Kidney (tissue), 14 donors: ENCODE measurements around the gene GRIN2B. TPM values are rescaled to one million over a fixed set of nuclear protein-coding genes. Genes with fewer than 3 reads are reported as not detected.

Experiments used
- DNase-seq, 5 donors: peaks; one replicate each; pipeline ENCODE4 v3.0.0-alpha.2; 2013 to 2020
- FAIRE-seq: peaks from 2 replicates; lab custom pipeline; 2012; peaks lifted over from hg19 to GRCh38; lab: Jason Lieb, UNC
- H3K27ac ChIP-seq, 2 donors: one replicate each; pipeline ENCODE4 v1.7.0; 2013; ENCODE audit warnings: low read depth in 2 of 2, low read length in 2 of 2, inconsistent platforms in 1 of 2
- H3K27me3 ChIP-seq: one replicate; pipeline ENCODE4 v1.7.1; 2013; ENCODE audit warnings: low read length, inconsistent platforms; ENCODE audit not compliant: control insufficient read depth, insufficient read depth
- H3K36me3 ChIP-seq, 3 donors: one replicate each; pipeline versions ENCODE4 v1.7.0 to v1.7.1; 2013; ENCODE audit warnings: low read length in 3 of 3, control low read depth in 1 of 3, inconsistent platforms in 1 of 3; ENCODE audit not compliant: insufficient read depth in 3 of 3, control insufficient read depth in 2 of 3
- H3K4me1 ChIP-seq, 3 donors: one replicate each; pipeline versions ENCODE4 v1.7.0 to v1.7.1; 2013; ENCODE audit warnings: low read length in 3 of 3, inconsistent platforms in 1 of 3, low read depth in 1 of 3; ENCODE audit not compliant: control insufficient read depth in 2 of 3, insufficient read depth in 2 of 3
- H3K4me3 ChIP-seq, 3 donors: one replicate each; pipeline versions ENCODE4 v1.7.0 to v1.8.1; 2013; ENCODE audit warnings: low read length in 3 of 3, control low read depth in 1 of 3, inconsistent platforms in 1 of 3
- H3K9ac ChIP-seq, 3 donors: one replicate each; pipeline versions ENCODE4 v1.7.0 to v1.7.1; 2013; ENCODE audit warnings: low read length in 3 of 3, control low read depth in 1 of 3, inconsistent platforms in 1 of 3
- H3K9me3 ChIP-seq, 3 donors: one replicate each; pipeline versions ENCODE4 v1.7.0 to v1.7.1; 2013; ENCODE audit warnings: low read length in 3 of 3, control low read depth in 1 of 3, inconsistent platforms in 1 of 3; ENCODE audit not compliant: control insufficient read depth in 2 of 3, insufficient read depth in 1 of 3
- CTCF ChIP-seq: IDR thresholded peaks from 3 replicates; pipeline ENCODE4 v1.5.1; 2012; ENCODE audit warnings: mild to moderate bottlenecking, moderate library complexity, borderline replicate concordance; ENCODE audit not compliant: insufficient read depth; ENCODE audit errors: extremely low read depth
- intact Hi-C: fragments of 100-400 bp; cut with DNase I; formaldehyde crosslinking; loops from one replicate; pipeline ENCODE4 v1.11.1; 2022
- polyA plus RNA-seq: library from polyadenylated mRNA; stranded (reverse); fragments of 350-450 nt; fragmentation: Illumina TruSeq; extraction: RNeasy Lipid Tissue Mini Kit (QIAGEN cat#74804); gene quantifications from one replicate; pipeline ENCODE4 v1.2.3, GENCODE V29; 2014; ENCODE audit warnings: low read depth, low replicate concordance; ENCODE audit not compliant: insufficient read depth
- total RNA-seq: library from RNA; stranded (reverse); fragmentation: NEBNext Ultra II Directional; extraction: Animal tissue kit (Norgen Biotek cat#: 25700); gene quantifications from one replicate; pipeline ENCODE4 v1.2.1, GENCODE V29; 2021
- donor health status: control.
- donor health status: control.
- donor health status: control.
- donor health status: control.
- donor health status: control.
- donor health status: DM: yes; HTN: yes; CAD: no.
- donor health status: Normal renal cell carcinoma (clear cell type).

Gene GRIN2B
- total and polyA plus RNA-seq, 2 donors from 2014 or later = 0.26 to 0.63 TPM

- TF ChIP-seq CTCF = no peak
- no peak overlapping the region for H3K27ac ChIP-seq
- no peaks in the 10 kb centered on the region for H3K27me3 ChIP-seq
- no peaks in the 10 kb centered on the region for H3K9me3 ChIP-seq
- intact Hi-C loops = no loop called here
- DNase-seq (no peak), FAIRE-seq (no peak)
- H3K9ac ChIP-seq = no peak overlapping the region
- no peaks in the 10 kb centered on the region for H3K36me3 ChIP-seq
- H3K4me3 ChIP-seq = no peak overlapping the region
- H3K4me1 ChIP-seq = no peaks in the 10 kb centered on the region
Measured at GRCh38 chr12:13935169-13935568, 46.2 kb downstream of the GRIN2B start.
